GM12874 (cell line): Measurements from ENCODE around the gene PUM2.

Source experiments
- TF ChIP-seq, protein P1 (sequence below): IDR thresholded peaks from 2 replicates; pipeline ENCODE4 v1.5.1; 2011; ENCODE audit warnings: low read depth, mild to moderate bottlenecking, control low read depth, low read length, moderate library complexity; ENCODE audit not compliant: insufficient read depth

The PUM2 gene

DNA sequence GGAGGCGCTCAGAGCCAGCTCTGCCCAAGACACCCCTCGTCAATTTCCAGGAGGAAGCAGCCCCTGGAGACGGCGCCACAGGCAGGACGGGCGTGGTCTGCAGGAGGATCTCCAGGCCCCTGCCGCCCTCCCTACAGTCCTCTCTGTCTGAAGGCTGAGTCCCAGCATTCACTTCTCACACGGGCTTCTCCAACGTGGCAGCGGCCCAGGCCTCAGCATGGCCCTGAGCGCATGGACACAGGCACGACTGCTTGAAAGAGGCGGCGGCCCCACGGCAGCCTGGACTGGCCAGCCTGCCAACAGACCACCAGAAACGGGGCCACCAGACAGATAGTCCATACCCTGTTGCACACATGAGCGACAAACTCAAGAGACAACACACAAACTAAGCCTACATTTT lies 149.0 kb downstream of the PUM2 start:
- TF ChIP-seq, protein P1, sequence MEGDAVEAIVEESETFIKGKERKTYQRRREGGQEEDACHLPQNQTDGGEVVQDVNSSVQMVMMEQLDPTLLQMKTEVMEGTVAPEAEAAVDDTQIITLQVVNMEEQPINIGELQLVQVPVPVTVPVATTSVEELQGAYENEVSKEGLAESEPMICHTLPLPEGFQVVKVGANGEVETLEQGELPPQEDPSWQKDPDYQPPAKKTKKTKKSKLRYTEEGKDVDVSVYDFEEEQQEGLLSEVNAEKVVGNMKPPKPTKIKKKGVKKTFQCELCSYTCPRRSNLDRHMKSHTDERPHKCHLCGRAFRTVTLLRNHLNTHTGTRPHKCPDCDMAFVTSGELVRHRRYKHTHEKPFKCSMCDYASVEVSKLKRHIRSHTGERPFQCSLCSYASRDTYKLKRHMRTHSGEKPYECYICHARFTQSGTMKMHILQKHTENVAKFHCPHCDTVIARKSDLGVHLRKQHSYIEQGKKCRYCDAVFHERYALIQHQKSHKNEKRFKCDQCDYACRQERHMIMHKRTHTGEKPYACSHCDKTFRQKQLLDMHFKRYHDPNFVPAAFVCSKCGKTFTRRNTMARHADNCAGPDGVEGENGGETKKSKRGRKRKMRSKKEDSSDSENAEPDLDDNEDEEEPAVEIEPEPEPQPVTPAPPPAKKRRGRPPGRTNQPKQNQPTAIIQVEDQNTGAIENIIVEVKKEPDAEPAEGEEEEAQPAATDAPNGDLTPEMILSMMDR = no peak

GRCh38 chr2:20200697-20201555 lies 149.7 kb downstream of the PUM2 start:
- TF ChIP-seq, protein P1 = no peak

DNA sequence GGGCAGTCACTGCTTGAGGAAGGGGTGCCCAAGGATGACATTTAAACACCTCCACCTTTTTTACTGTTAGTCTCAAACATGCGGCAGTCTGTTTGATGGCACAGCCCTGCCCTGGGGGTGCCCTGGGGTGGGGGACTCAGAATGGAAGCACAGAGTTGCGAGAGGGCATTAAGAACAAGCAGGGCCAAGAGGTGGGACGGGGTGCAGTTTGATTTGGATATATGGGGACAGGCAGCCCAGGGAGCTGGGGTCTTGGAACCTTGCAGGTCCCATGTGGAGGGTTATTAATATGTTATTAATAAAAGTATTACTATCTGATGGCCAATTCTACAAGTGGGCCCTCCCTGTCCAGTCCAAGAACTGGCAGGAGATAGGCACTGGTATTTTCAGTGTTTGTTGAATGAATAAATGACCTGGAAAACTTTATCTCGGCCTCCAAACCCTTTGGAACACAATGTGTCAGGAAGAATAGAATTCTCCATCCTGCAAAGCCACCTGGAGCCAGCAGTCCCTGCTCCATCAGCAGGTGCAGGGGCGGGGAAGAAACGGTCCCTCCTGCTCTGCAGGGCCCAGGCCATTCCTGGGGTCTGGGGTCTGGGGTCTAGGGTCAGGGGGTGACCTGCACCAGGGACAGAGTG lies 150.9 kb downstream of the PUM2 start:
- TF ChIP-seq, protein P1 = no peak

DNA sequence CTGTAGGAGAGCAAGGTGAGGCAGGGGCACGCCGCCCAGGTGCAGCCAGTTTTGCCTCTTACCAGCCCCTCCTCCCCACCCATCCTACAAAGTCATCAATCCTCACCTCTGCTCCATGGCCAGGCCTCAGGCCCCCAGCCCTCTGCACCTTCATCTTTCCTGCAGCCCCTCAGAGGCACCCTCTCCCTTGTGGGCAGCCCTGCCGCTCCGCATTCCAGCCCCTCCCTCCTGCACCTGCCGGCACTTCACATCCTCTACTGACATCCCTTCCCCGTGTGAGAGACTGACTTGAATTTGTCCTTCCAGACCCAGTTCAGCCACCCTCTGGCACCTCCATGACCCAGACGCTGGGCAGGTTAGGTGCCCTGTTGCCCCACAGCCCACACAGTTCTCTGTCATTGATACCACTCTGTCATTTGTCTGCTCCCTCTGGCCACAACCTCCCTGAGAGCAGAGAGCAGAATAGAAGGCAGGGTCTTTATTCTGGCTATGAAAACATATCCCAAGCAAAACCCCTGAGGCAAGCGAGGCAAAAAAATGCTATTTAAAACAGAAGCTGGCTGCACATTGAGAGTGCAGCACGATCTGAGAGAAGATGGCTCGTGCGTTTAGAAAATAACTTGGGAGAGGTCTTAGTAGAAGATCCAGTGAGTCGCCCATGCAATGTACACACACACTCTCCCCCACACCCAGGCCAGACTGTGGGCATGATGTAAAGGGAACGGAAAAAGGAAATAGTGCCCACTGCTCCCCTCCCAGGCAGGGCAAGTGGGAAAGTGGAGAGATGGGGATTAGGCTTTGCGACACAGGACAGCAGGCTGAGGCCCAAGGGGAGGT lies 151.6 kb downstream of the PUM2 start:
- TF ChIP-seq, protein P1 = no peak
